ENCODE results near the gene GSTT2.

GSTT2 gene

GRCh38 chr22:24026733-24027132 is 46.8 kb downstream of the GSTT2 start:
- Histone ChIP-seq H3K4me3 (IDR thresholded peaks at IDR 0.05; ENCODE audit: insufficient read depth, low read depth, low read length) (no peak overlapping the region), H4K20me1 (ENCODE audit: insufficient read depth) (no peaks in the 10 kb centered on the region)

GRCh38 chr22:24027389-24027975 is 47.5 kb downstream of the GSTT2 start:
- Histone ChIP-seq H3K36me3 (ENCODE audit: insufficient read depth) (0 out of 2 replicates have a peak, but pooled peaks cover 4% of the 10 kb centered on the region), H4K20me1 (ENCODE audit: insufficient read depth) (no peaks in the 10 kb centered on the region), H3K27ac (no peak overlapping the region), H3K9ac (no peak overlapping the region), H3K4me3 (IDR thresholded peaks at IDR 0.05; ENCODE audit: insufficient read depth, low read depth, low read length) (no peak overlapping the region), H3K27me3 (ENCODE audit: insufficient read depth, low read depth) (no peaks in the 10 kb centered on the region), H2AFZ (ENCODE audit: low read depth) (no peak overlapping the region), H3K79me2 (ENCODE audit: insufficient read depth, low read depth) (peaks cover 29% of the 10 kb centered on the region; the same call in 1 of the 2 replicates), H3K4me2 (no peak overlapping the region), H3K4me1 (ENCODE audit: low read depth, poor library complexity, severe bottlenecking) (peaks cover 14% of the 10 kb centered on the region)
- TF ChIP-seq CTCF (conservative IDR thresholded peaks at IDR 0.05; ENCODE audit: low read depth, low read length): no peak

More at GRCh38 chr22:24026733-24027132, 46.8 kb downstream of the GSTT2 start:
- H2AFZ ChIP-seq (ENCODE audit: low read depth): no peak overlapping the region
- 0 out of 2 replicates have a peak, but pooled peaks cover 4% of the 10 kb centered on the region for H3K36me3 ChIP-seq (ENCODE audit: insufficient read depth)
- no peaks in the 10 kb centered on the region for H3K27me3 ChIP-seq (ENCODE audit: insufficient read depth, low read depth)
- H3K79me2 ChIP-seq (ENCODE audit: insufficient read depth, low read depth): peaks cover 29% of the 10 kb centered on the region; the same call in 1 of the 2 replicates
- no peak for TF ChIP-seq CTCF (conservative IDR thresholded peaks at IDR 0.05; ENCODE audit: low read depth, low read length)
- H3K4me1 ChIP-seq (ENCODE audit: low read depth, poor library complexity, severe bottlenecking): peaks cover 14% of the 10 kb centered on the region
- no peak overlapping the region for H3K9ac ChIP-seq
- H3K4me2 ChIP-seq: no peak overlapping the region
- no peak overlapping the region for H3K27ac ChIP-seq

- Histone ChIP-seq H3K9ac (no peak overlapping the region), H3K36me3 (ENCODE audit: insufficient read depth) (0 out of 2 replicates have a peak, but pooled peaks cover 4% of the 10 kb centered on the region), H3K27me3 (ENCODE audit: insufficient read depth, low read depth) (no peaks in the 10 kb centered on the region), H3K4me2 (no peak overlapping the region), H3K4me1 (ENCODE audit: low read depth, poor library complexity, severe bottlenecking) (peaks cover 14% of the 10 kb centered on the region), H4K20me1 (ENCODE audit: insufficient read depth) (no peaks in the 10 kb centered on the region), H2AFZ (ENCODE audit: low read depth) (no peak overlapping the region), H3K4me3 (IDR thresholded peaks at IDR 0.05; ENCODE audit: insufficient read depth, low read depth, low read length) (no peak overlapping the region), H3K27ac (no peak overlapping the region), H3K79me2 (ENCODE audit: insufficient read depth, low read depth) (peaks cover 29% of the 10 kb centered on the region; the same call in 1 of the 2 replicates)
- no peak for TF ChIP-seq CTCF (conservative IDR thresholded peaks at IDR 0.05; ENCODE audit: low read depth, low read length)
Measured at GRCh38 chr22:24027991-24028390, 48.1 kb downstream of the GSTT2 start.

- no peaks in the 10 kb centered on the region for H3K27me3 ChIP-seq (ENCODE audit: insufficient read depth, low read depth)
- H3K27ac ChIP-seq: no peak overlapping the region
- H2AFZ ChIP-seq (ENCODE audit: low read depth): no peak overlapping the region
- peaks cover 14% of the 10 kb centered on the region for H3K4me1 ChIP-seq (ENCODE audit: low read depth, poor library complexity, severe bottlenecking)
- H3K4me2 ChIP-seq: no peak overlapping the region
- H3K36me3 ChIP-seq (ENCODE audit: insufficient read depth): 0 out of 2 replicates have a peak, but pooled peaks cover 4% of the 10 kb centered on the region
- H4K20me1 ChIP-seq (ENCODE audit: insufficient read depth): no peaks in the 10 kb centered on the region
- H3K79me2 ChIP-seq (ENCODE audit: insufficient read depth, low read depth): peaks cover 27% of the 10 kb centered on the region; the same call in 1 of the 2 replicates
- no peak for TF ChIP-seq CTCF (conservative IDR thresholded peaks at IDR 0.05; ENCODE audit: low read depth, low read length)
- H3K9ac ChIP-seq: no peak overlapping the region
- H3K4me3 ChIP-seq (IDR thresholded peaks at IDR 0.05; ENCODE audit: insufficient read depth, low read depth, low read length): no peak overlapping the region
Measured at GRCh38 chr22:24028533-24028932, 48.6 kb downstream of the GSTT2 start.

Measured in KMS-11 (cell line).